NK-92 (cell line): ENCODE results near the gene SLC6A4.
"Not testable (repeated sequence)": the region's sequence is repeated elsewhere in the genome, so short reads cannot be mapped to it uniquely, and the experiment has no call there.

ENCODE experiments used
- DNase-seq: peaks from one replicate; lab custom pipeline; 2025; ENCODE audit not compliant: unreplicated experiment; lab: John Stamatoyannopoulos, UW

The SLC6A4 gene

DNA sequence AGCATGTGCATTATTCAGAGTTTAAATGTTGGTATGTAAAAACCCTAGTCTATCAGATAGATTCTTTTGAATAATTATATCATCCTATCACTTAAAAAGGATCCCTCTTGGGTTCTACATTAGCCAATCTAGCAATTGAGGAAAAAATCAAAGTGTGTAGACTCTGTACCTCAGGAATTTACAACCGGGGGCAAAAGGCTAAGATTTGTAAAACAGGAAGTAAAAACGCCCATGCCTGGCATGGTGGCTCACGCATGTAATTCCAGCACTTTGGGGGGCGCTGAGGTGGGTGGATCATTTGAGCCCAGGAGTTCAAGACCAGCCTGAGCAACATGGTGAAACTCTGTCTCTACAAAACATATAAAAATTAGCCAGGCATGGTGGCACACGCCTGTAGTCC, 58.6 kb downstream of the SLC6A4 start:
- DNase-seq: no peak

DNA sequence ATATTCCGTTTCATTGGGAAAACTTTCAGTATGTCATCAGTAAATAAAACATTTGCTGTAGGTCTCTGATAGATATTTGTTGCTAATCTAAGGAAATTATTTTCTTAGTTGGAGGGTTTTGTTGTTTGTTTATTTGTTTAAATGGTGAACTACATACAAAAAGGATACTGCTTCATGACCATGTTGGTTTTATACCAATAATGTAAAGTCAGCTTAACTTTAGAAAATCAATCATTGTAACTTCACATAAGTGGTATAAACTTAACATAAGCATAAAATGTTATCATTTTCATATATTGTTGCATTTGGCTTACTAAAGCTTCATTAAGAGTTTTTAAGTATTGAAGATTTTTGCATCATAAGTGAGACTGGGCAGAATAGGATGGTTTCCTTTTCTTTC, 60.9 kb downstream of the SLC6A4 start:
- no peak for DNase-seq

DNA sequence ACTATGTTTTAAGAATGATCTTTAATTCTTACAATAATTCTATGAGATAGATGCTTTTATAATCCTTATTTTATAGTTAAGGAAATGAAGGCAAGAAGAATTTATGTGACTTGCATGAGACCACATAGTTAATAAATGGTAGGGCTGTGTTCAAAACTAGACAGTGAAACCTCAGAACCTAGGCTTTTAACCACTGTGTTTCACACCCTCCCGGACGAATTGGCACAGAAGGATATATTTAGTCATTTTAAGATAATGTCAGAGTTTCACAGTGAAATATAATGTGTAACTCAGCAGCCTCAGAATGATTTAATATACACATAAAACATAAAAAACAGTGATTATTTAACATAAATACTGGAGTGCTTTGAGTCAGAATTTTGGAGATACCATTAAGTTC, 61.8 kb downstream of the SLC6A4 start:
- no peak for DNase-seq

DNA sequence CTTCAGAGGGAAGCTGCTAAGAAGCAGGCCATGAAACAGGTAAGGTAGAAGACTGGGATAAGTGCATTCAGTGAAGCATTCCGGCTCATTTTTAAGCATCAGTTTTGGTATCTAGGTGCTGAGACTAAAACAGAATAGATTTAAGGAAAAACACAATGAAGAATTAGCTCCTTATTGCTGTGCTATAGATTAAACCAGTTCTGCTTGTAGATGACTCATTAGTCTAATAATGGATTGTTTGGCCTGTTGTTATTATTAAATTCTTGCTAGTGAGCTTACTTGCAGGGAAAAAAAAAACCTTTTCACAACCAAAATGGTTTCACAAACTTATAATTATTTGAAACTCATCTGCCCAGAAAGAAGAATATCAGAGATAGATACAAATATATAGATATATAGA, 62.9 kb downstream of the SLC6A4 start:
- no peak for DNase-seq

DNA sequence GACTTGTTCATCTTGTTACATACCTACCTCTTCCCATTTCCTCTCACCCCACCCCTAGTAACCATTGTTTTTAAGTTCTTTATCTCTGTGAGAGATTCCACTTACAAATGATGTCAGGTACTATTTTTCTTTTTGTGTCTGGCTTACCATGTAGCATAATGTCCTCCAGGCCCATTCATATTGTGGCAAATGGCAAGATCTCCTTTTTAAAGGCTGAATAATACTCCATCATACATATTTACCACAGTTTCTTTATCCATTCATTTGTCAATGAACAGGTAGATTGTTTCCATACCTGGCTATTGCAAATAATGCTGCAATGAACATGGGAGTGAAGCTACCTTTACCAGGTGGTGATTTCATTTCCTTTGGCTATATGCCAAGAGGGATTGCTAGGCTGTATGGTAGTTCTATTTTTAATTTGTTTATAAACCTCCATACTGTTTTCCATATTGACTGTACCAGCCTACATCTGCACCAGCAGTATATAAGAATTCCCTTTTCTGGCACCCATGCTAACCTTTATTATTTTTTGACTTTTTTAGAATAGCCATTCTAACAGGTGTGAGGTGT, 65.0 kb downstream of the SLC6A4 start:
- DNase-seq: no peak

DNA sequence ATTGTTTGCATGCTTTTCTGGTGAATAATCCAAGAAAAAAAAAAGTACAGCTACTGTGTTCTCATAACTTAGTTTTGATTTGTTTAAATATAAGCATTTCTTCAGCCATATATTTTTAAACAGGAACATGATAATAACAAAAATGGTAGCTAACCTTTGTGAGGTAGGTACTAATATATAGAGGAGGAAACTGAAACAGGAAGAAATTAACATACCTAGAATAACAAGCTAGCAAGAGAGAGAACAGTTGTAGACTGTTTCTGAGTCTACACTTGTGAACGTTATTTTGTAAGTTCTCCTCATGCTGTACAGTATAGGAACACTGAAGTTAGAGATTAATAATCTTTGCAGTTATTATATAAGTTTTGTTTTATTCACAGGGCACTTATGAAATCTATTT, 69.5 kb downstream of the SLC6A4 start:
- DNase-seq: no peak

DNA sequence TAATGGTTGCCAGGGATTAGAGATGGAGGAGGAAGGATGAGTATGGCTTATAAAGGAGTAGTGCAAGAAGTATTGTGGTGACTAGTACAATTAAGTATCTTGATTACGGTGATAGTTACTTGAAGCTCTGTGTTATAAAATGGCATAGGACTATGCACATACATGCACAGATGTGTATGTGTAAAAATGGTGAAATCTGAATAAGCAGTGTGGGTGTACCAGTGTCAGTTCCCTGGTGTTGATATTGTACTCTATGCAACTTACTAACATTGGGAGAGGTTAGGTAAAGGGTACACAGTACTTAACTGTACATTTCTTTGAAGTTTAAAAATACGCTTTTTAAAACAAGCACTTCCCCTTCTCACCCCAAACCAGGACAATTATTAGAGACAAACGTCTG, 70.3 kb downstream of the SLC6A4 start:
- DNase-seq: no peak

DNA sequence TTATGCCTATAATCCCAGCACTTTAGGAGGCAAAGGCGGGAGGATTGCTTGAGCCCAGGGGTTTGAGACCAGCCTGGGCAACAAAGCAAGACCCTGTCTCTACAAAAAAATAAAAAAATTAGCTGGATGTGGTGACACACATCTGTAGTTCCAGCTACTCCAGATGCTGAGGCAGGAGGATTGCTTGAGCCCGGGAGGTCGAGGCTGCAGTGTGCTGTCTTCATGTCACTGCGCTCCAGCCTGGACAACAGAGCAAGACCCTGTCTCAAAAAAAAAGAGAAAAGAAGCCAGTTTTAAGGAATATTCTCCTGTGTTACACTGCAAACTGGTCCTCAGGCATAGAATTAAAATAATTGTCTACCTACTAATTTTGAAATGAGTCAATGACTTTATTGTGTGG, 71.0 kb downstream of the SLC6A4 start:
- DNase-seq: no peak

DNA sequence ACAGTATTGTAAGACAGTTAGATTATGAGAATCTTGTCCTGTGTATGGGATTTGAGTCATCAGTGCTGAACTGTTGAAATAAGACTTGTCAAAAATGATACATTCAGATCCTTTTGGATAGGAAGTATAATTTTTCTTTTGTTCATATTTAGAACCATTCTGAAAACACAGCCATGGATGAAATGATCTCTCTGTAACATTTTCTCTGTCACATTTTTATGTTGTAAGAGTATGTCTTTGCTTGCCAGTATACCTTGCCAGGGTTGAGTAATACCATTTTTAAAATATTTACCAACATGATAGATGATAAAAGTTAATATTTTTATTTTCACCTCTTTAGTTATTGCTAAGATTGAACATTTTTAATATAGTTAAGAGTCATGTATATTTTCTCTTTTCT, 73.9 kb downstream of the SLC6A4 start:
- no peak for DNase-seq

DNA sequence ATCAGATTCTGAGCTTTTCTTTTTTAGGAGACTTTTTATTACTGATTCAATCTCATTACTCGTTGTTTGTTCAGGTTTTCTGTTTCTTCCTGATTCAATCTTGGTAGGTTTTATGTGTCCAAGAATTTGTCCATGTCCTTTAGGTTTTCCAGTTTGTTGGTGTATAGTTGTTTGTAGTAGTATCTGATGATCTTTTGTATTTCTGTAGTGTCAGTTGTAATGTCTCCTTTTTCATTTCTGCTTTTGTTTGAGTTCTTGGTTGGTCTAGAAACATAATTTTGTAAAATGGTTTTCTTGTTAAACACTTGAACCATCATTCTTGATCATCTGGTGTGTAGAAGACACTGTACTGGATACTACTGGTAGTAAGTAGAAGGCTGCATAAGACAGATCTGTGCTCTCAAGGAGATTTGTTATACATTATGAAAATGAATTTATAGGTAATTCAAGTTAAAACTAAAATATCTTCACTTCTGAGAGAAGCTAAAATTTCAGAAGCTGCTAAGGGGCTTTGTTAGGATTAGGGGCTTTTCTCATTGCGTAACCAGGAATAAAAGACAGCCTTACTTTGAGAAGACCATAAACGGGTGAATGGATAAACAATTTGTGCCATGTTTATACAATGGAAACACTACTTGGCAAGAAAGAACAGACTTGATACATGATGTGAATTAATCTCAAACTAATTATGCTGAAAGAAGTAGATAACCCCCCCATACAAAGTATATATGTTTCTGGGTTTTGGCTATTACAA, 74.9 kb downstream of the SLC6A4 start:
- no peak for DNase-seq

DNA sequence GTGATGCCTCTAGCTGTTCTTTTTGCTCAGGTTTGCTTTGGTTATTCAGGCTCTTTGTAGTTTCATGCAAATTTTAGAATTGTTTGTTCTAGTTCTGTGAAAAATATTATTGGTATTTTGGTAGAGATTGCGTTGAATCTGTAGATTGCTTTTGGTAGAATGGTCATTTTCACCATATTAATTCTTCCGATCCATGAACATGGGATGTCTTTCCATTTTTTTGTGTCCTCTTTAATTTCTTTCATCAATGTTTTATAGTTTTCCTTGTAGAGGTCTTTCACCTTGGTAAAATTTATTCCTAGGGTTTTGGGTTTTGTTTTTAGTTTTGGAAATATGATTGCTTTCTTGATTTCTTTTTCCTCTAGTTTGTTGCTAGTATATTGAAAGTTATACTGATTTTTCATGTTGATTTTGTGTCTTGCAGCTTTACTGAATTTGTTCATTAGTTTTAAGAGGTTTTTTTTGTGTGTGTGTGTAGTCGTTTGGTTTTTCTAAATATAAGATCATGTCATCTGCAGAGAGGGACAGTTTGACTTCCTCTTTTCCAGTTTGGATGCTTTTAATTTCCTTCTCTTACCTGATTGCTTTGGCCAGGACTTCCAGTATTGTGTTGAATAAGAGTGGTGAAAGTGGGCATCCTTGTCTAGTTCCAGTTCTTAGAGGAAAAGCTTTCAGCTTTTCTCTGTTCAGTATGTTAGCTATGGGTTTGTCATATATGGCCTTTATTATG, 76.4 kb downstream of the SLC6A4 start:
- DNase-seq: no peak

DNA sequence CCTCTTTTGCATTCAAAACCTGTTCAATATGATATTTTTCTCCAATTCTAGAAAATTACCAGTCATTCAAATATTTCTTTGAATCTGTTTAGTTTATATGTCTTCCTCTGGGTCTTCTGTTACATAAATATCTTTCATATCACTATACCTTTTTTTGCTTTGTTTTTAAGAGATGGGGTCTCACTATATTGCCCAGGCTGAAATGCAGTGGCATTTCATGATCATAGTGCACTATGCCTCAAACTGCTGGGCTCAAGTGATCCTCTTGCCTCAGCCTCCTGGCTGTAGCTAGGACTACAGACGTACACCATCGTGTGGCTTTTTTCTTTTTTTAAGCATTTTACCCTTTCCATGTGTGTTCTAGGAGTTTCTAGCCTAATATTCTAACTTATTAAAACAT, 80.1 kb downstream of the SLC6A4 start:
- no peak for DNase-seq

DNA sequence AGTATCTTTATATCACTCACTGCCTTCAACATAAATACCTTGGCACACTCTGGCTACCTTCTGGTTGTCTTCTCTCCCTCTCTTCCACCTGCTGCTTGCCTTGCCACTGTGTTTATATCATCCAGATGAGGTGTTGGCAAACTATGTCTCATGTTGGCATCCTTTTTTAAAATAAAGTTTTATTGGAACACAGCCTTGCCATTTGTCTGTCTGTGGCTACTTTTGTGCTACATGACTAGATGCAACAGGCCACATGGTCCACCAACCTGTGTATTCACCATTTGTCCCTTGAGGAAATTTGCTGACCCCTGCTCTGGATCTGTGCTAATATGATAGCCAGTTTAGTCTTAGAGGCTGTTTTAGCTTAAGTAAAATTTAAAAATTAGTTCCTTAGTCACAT, 82.0 kb downstream of the SLC6A4 start:
- DNase-seq: no peak

DNA sequence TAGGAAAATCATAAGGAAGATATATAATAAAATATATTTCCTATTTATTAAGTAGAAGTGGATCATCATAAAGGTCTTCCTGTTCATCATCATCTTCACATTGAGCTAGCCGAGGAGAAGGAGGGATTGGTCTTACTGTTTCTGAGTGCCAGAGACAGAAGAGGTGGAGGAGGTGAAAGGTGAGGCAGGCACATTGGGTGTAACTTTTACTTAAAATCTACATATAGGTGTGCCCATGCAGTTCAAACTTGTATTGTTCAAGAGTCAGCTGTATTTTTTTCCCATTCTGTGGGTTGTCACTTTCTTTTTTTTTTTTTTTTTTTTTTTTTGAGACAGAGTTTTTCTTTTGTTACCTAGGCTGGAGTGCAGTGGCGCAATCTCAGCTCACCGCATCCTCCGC, 84.0 kb downstream of the SLC6A4 start:
- DNase-seq: no peak

DNA sequence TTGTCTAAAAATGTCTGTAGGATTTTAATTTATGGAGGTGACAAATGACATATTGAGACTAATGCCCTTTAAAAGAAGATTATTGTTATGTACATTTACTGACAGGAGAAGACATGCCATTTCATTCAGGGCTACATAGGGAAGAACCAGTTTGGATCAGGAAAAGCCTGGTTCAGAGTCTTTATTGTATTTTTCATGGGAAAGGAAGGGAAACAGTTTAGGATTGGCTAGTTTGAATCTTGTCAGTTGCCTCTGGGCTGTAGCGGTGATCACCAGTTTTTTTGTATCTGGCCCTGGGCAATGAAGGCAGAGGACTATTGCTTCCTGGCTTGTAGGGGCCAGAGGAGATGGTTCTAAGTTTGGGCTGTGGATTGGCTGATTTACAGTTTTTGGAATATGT, 87.1 kb downstream of the SLC6A4 start:
- no peak for DNase-seq

DNA sequence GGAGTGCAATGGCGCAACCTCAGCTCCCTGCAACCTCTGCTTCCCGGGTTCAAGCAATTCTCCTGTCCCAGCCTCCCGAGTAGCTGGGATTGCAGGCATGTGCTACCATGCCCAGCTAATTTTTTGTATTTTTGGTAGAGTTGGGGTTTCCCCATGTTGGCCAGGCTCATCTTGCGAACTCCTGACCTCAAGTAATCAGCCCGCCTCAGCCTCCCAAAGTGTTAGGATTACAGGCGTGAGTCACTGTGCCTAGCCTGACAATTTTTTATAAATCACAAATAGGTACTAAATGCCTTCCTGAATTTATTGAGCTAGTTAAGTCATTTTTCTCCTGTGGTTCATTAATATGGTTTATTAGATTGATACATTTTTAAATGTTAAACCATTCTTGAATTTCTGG, 87.6 kb downstream of the SLC6A4 start:
- not testable (repeated sequence) for DNase-seq
